Calu3 (cell line): ENCODE results near the gene NELL2. TPM values are rescaled to one million over a fixed set of nuclear protein-coding genes. Genes with fewer than 3 reads are reported as not detected.

Experiments
- BruUV-seq: library from RNA; stranded (reverse); fragments of 400-500 nt; replicated peaks from 2 replicates; lab custom pipeline; 2021; lab: Mats Ljungman, UMichigan
- CTCF ChIA-PET: fragments of 300-600 bp; sonication (Branson Sonifier 250); formaldehyde crosslinking; loops from one replicate; lab custom pipeline; 2022; ENCODE audit warnings: antibody characterized with exemption; lab: Charles Lee
- DNase-seq: peaks from one replicate; pipeline ENCODE4 v3.0.0; 2022
- H3K27ac Mint-ChIP-seq: one replicate; pipeline ENCODE4 v1.8.0; 2022; ENCODE audit warnings: mixed read lengths; ENCODE audit not compliant: unreplicated experiment
- H3K27me3 Mint-ChIP-seq: one replicate; pipeline ENCODE4 v1.8.0; 2022; ENCODE audit warnings: mixed read lengths; ENCODE audit not compliant: unreplicated experiment
- H3K36me3 Mint-ChIP-seq: one replicate; pipeline ENCODE4 v1.8.0; 2022; ENCODE audit warnings: mild to moderate bottlenecking, moderate library complexity, mixed read lengths; ENCODE audit not compliant: insufficient read depth, unreplicated experiment
- H3K4me1 Mint-ChIP-seq: one replicate; pipeline ENCODE4 v1.8.0; 2022; ENCODE audit warnings: mild to moderate bottlenecking, low read depth, mixed read lengths; ENCODE audit not compliant: unreplicated experiment
- H3K4me3 Mint-ChIP-seq: one replicate; pipeline ENCODE4 v1.8.0; 2022; ENCODE audit warnings: mild to moderate bottlenecking, low read depth, moderate library complexity, mixed read lengths; ENCODE audit not compliant: unreplicated experiment
- H3K9me3 Mint-ChIP-seq: one replicate; pipeline ENCODE4 v1.8.0; 2022; ENCODE audit warnings: low read depth, mixed read lengths; ENCODE audit not compliant: unreplicated experiment
- CTCF ChIP-seq: fragments of 200-600 bp; IDR thresholded peaks from one replicate; pipeline ENCODE4 v1.8.0; 2022; ENCODE audit warnings: antibody characterized with exemption; ENCODE audit not compliant: unreplicated experiment
- intact Hi-C: fragments of 100-400 bp; cut with micrococcal nuclease; formaldehyde crosslinking; loops from one replicate; pipeline ENCODE4 v1.10.0; 2022; ENCODE audit not compliant: unreplicated experiment
- total RNA-seq: library from RNA; stranded (reverse); gene quantifications from 2 replicates; pipeline ENCODE4 v1.2.3, GENCODE V29; 2022

Gene NELL2
- total RNA-seq, 1 experiment from 2014 or later, result not detected

- CTCF ChIA-PET, result no interaction called here
- intact Hi-C loops, result no loop called here
- no peaks in the 10 kb centered on the region for H3K36me3 Mint-ChIP-seq
- H3K4me3 Mint-ChIP-seq, result no peak overlapping the region
- H3K4me1 Mint-ChIP-seq, result no peaks in the 10 kb centered on the region
- DNase-seq, result no peak
- H3K9me3 Mint-ChIP-seq, result no peaks in the 10 kb centered on the region
- BruUV-seq, result no TSS peak
- no peaks in the 10 kb centered on the region for H3K27me3 Mint-ChIP-seq
- TF ChIP-seq CTCF, result no peak
- H3K27ac Mint-ChIP-seq, result no peak overlapping the region
Observed at GRCh38 chr12:44654646-44655639, 221.2 kb downstream of the NELL2 start.

- CTCF ChIA-PET, result no interaction called here
- H3K4me1 Mint-ChIP-seq, result no peaks in the 10 kb centered on the region
- TF ChIP-seq CTCF, result no peak
- H3K9me3 Mint-ChIP-seq, result no peaks in the 10 kb centered on the region
- H3K36me3 Mint-ChIP-seq, result no peaks in the 10 kb centered on the region
- H3K27ac Mint-ChIP-seq, result no peak overlapping the region
- no peak for DNase-seq
- intact Hi-C loops, result no loop called here
- H3K4me3 Mint-ChIP-seq, result no peak overlapping the region
- no peaks in the 10 kb centered on the region for H3K27me3 Mint-ChIP-seq
- no TSS peak for BruUV-seq
Observed at GRCh38 chr12:44653861-44654527, 222.1 kb downstream of the NELL2 start.

GRCh38 chr12:44649693-44650092, 226.4 kb downstream of the NELL2 start:
- Mint-ChIP-seq H3K36me3 (no peaks in the 10 kb centered on the region), H3K27ac (no peak overlapping the region), H3K4me3 (no peak overlapping the region), H3K9me3 (no peaks in the 10 kb centered on the region), H3K27me3 (no peaks in the 10 kb centered on the region), H3K4me1 (no peaks in the 10 kb centered on the region)
- BruUV-seq, result no TSS peak
- intact Hi-C loops, result no loop called here
- DNase-seq, result no peak
- CTCF ChIA-PET, result no interaction called here
- no peak for TF ChIP-seq CTCF

GRCh38 chr12:44647917-44648690, 228.0 kb downstream of the NELL2 start:
- CTCF ChIA-PET, result no interaction called here
- H3K4me1 Mint-ChIP-seq, result no peaks in the 10 kb centered on the region
- H3K4me3 Mint-ChIP-seq, result no peak overlapping the region
- intact Hi-C loops, result no loop called here
- no peak for TF ChIP-seq CTCF
- no peak overlapping the region for H3K27ac Mint-ChIP-seq
- BruUV-seq, result no TSS peak
- H3K9me3 Mint-ChIP-seq, result no peaks in the 10 kb centered on the region
- no peaks in the 10 kb centered on the region for H3K36me3 Mint-ChIP-seq
- no peak for DNase-seq
- H3K27me3 Mint-ChIP-seq, result no peaks in the 10 kb centered on the region
